K562 (cell line): ENCODE data around the gene SH3GL3. TPM values are rescaled to one million over a fixed set of nuclear protein-coding genes. Genes with fewer than 3 reads are reported as not detected.

Experiments used
- ATAC-seq: fragments of 200-7000 bp; cut with Tn5 transposase; 3 replicates; pipeline ENCODE4 v1.9.1; 2020; ENCODE audit warnings: moderate library complexity
- BruUV-seq: library from RNA; stranded (reverse); fragments of 400-500 nt; replicated peaks from 2 replicates; lab custom pipeline; 2021; lab: Mats Ljungman, UMichigan
- CTCF ChIA-PET: fragments of 300-600 bp; formaldehyde crosslinking; extraction: SDS; loops from one replicate; lab custom pipeline; 2021; ENCODE audit warnings: low intra/inter-chr PET ratio; lab: Yijun Ruan, JAX
- POLR2A ChIA-PET: fragments of 300-600, 350-650 bp; sonication (Branson Sonifier 250); formaldehyde crosslinking; extraction: SDS; loops from one replicate; lab custom pipeline; 2021; ENCODE audit warnings: antibody characterized with exemption, inconsistent platforms; lab: Yijun Ruan, JAX
- DNase-seq, 4 experiments: peaks; one replicate each; pipeline versions ENCODE4 v3.0.0 to v3.0.0-alpha.2; 2011 to 2018; ENCODE audit warnings: low spot score in 3 of 4, mixed read lengths in 3 of 4; ENCODE audit errors: extremely low read depth in 1 of 4
- FAIRE-seq: peaks from 2 replicates; lab custom pipeline; 2011; peaks lifted over from hg19 to GRCh38; lab: Jason Lieb, UNC
- H2AFZ ChIP-seq: 2 replicates; pipeline ENCODE4 v1.6.0; 2011; ENCODE audit warnings: low read depth, low read length, control low read depth, inconsistent platforms
- H3K27ac ChIP-seq: fragments of 200-600 bp; 3 replicates; pipeline ENCODE4 v1.8.0; 2011; ENCODE audit warnings: low read depth, mild to moderate bottlenecking, control low read depth, inconsistent platforms, low read length, moderate library complexity, mixed read lengths; ENCODE audit errors: extremely low read depth
- H3K27me3 ChIP-seq, 2 experiments: fragments of 300-600 bp in 1 of 2; 2 replicates in 1 of 2; 3 replicates in 1 of 2; pipeline versions ENCODE4 v1.6.0 to v1.8.0; 2011; ENCODE audit warnings: inconsistent platforms in 2 of 2, low read length in 2 of 2, mild to moderate bottlenecking in 1 of 2, mixed read lengths in 1 of 2, moderate library complexity in 1 of 2; ENCODE audit not compliant: control insufficient read depth in 2 of 2, insufficient read depth in 2 of 2
- H3K36me3 ChIP-seq: fragments of 300-600 bp; 3 replicates; pipeline ENCODE4 v1.8.0; 2011; ENCODE audit warnings: mild to moderate bottlenecking, low read length, inconsistent platforms; ENCODE audit not compliant: control insufficient read depth, insufficient read depth
- H3K4me1 ChIP-seq, 2 experiments: fragments of 200-600 bp in 1 of 2; replicated peaks in 1 of 2; 2 replicates in 1 of 2; 3 replicates in 1 of 2; pipeline versions ENCODE4 v1.5.1 to v1.8.0; 2011; ENCODE audit warnings: inconsistent platforms in 2 of 2, low read length in 2 of 2, mild to moderate bottlenecking in 1 of 2, mixed read lengths in 1 of 2, moderate library complexity in 1 of 2; ENCODE audit not compliant: control insufficient read depth in 2 of 2, insufficient read depth in 2 of 2
- H3K4me2 ChIP-seq: 2 replicates; pipeline ENCODE4 v1.6.1; 2011; ENCODE audit warnings: low read length, control low read depth, inconsistent platforms, mixed read lengths; ENCODE audit not compliant: insufficient read depth
- H3K4me3 ChIP-seq: fragments of 200-600 bp; sonication (generic), shearing (Covaris generic); 2 replicates; pipeline ENCODE4 v1.5.1; 2016; ENCODE audit warnings: control low read depth, inconsistent platforms
- H3K79me2 ChIP-seq: fragments of 200-600 bp; 3 replicates; pipeline ENCODE4 v1.8.0; 2011; ENCODE audit warnings: low read length, inconsistent platforms; ENCODE audit not compliant: control insufficient read depth, insufficient read depth
- H3K9ac ChIP-seq, 2 experiments: 2 replicates each; pipeline versions ENCODE4 v1.6.0 to v1.6.1; 2011; ENCODE audit warnings: low read depth in 2 of 2, low read length in 2 of 2, control low read depth in 1 of 2, inconsistent platforms in 1 of 2, mild to moderate bottlenecking in 1 of 2, mixed read lengths in 1 of 2; ENCODE audit not compliant: insufficient read depth in 1 of 2
- H3K9me1 ChIP-seq: one replicate; pipeline ENCODE4 v1.6.0; 2011; ENCODE audit warnings: inconsistent platforms, mild to moderate bottlenecking, low read length, moderate library complexity; ENCODE audit not compliant: control insufficient read depth, insufficient read depth
- H3K9me3 ChIP-seq: replicated peaks from 2 replicates; pipeline ENCODE4 v1.5.1; 2011; ENCODE audit warnings: low read depth, low read length, inconsistent platforms; ENCODE audit not compliant: control insufficient read depth, insufficient read depth
- H4K20me1 ChIP-seq: replicated peaks from 2 replicates; pipeline ENCODE4 v1.6.1; 2011; ENCODE audit warnings: low read length, inconsistent platforms, mixed read lengths; ENCODE audit not compliant: control insufficient read depth, insufficient read depth
- CBX8 ChIP-seq: fragments of 200-600 bp; sonication (generic); IDR thresholded peaks from 2 replicates; pipeline ENCODE4 v1.6.1; 2012; ENCODE audit warnings: borderline replicate concordance, mixed run types, low read depth, mild to moderate bottlenecking, moderate library complexity, mixed read lengths, low read length, control low read depth, inconsistent platforms; ENCODE audit not compliant: poor library complexity, severe bottlenecking; ENCODE audit errors: extremely low read depth
- CHD4 ChIP-seq: fragments of 200-600 bp; sonication (generic); IDR thresholded peaks from 3 replicates; pipeline ENCODE4 v1.6.1; 2012; ENCODE audit warnings: low read depth, mild to moderate bottlenecking, mixed read lengths, low read length, inconsistent platforms; ENCODE audit not compliant: insufficient read depth, insufficient replicate concordance, poor library complexity, severe bottlenecking
- FOXK2 ChIP-seq, 2 experiments: fragments of 450-650 bp; IDR thresholded peaks in 1 of 2; conservative IDR thresholded peaks in 1 of 2; 2 replicates each; pipeline ENCODE4 v1.6.1; 2016; ENCODE audit warnings: low read depth in 2 of 2, mild to moderate bottlenecking in 1 of 2
- MAZ ChIP-seq, 2 experiments: fragments of 450-650 bp in 1 of 2; sonication (generic) in 1 of 2; formaldehyde crosslinking; IDR thresholded peaks in 1 of 2; conservative IDR thresholded peaks in 1 of 2; 2 replicates each; pipeline versions ENCODE4 v1.4.0 to v1.5.0; 2020; ENCODE audit warnings: mild to moderate bottlenecking in 1 of 2, missing genetic modification reagents in 1 of 2
- NEUROD1 ChIP-seq: fragments of 150-350 bp; IDR thresholded peaks from 2 replicates; pipeline ENCODE4 v1.6.1; 2014; ENCODE audit warnings: borderline replicate concordance, low read length, low read depth; ENCODE audit not compliant: partially characterized antibody
- NR1H2 ChIP-seq: sonication (generic); formaldehyde crosslinking; IDR thresholded peaks from 2 replicates; pipeline ENCODE4 v1.4.0; 2020; ENCODE audit warnings: mild to moderate bottlenecking, missing genetic modification reagents
- PTTG1 ChIP-seq: fragments of 450-650 bp; IDR thresholded peaks from 2 replicates; pipeline ENCODE4 v1.6.1; 2016; ENCODE audit warnings: low read depth, mild to moderate bottlenecking, missing genetic modification characterization, missing compliant biosample characterization
- RFX7 ChIP-seq: fragments of 250-450 bp; sonication (Bioruptor Pico); IDR thresholded peaks from 2 replicates; pipeline ENCODE4 v1.5.1; 2021; ENCODE audit warnings: mild to moderate bottlenecking
- RUNX1 ChIP-seq: sonication (generic); IDR thresholded peaks from 2 replicates; pipeline ENCODE4 v1.6.1; 2016; ENCODE audit warnings: antibody characterized with exemption, low read depth
- TRIM28 ChIP-seq: fragments of 450-650 bp; IDR thresholded peaks from 2 replicates; pipeline ENCODE4 v1.6.1; 2017
- ZEB2 ChIP-seq: fragments of 450-650 bp; IDR thresholded peaks from 2 replicates; pipeline ENCODE4 v1.6.1; 2016
- WGBS: fragments of 100-300 bp; shearing (Covaris generic); methylation state at CpG from one replicate; pipeline ENCODE4 v1.1.6; 2016; ENCODE audit warnings: low coverage, mixed read lengths; ENCODE audit not compliant: insufficient coverage; ENCODE audit errors: missing lambda C conversion rate; 5-methylcytosine and 5-hydroxymethylcytosine counted together
- in situ Hi-C: fragments of 300-500 bp; cut with MboI; formaldehyde crosslinking; loops from 4 replicates; pipeline ENCODE4 v1.15.0; 2018; ENCODE audit warnings: inconsistent platforms, mixed read lengths
- intact Hi-C: fragments of 100-400 bp; cut with micrococcal nuclease; formaldehyde crosslinking; loops from 2 replicates; pipeline ENCODE4 v1.14.2; 2022
- polyA plus RNA-seq, 8 experiments: library from polyadenylated mRNA; depleted of rRNA in 4 of 8; stranded (reverse) in 5 of 8; unstranded in 3 of 8; fragments of >200 nt; fragmentation: Nextera tagmentation in 2 of 8; fragmentation: Illumina TruSeq in 1 of 8; extraction: Ambion mirVana in 2 of 8; extraction: Trizol in 1 of 8; gene quantifications; 2 replicates each; pipeline versions ENCODE4 v1.2.1 to v1.2.3, GENCODE V29; 2011 to 2014; ENCODE audit warnings: inconsistent platforms in 1 of 8, missing spikeins in 1 of 8
- total RNA-seq, 7 experiments: library from RNA; depleted of rRNA in 6 of 7; stranded (reverse); fragments of >200 nt in 6 of 7; fragmentation: Illumina TruSeq in 2 of 7; extraction: Trizol in 2 of 7; gene quantifications; 2 replicates each; pipeline versions ENCODE4 v1.2.1 to v1.2.3, GENCODE V29; 2011 to 2021; ENCODE audit warnings: low replicate concordance in 1 of 7
- TF ChIP-seq, protein P1 (sequence below): fragments of 450-650 bp; IDR thresholded peaks from 2 replicates; pipeline ENCODE4 v1.6.1; 2016; ENCODE audit warnings: mild to moderate bottlenecking, moderate library complexity

SH3GL3 gene
- total and polyA plus RNA-seq, 9 of the 15 experiments (the other 6 are each of a cell fraction or from before 2014, with no cell fraction given), result 3.9 to 16.0 (median 9.7) TPM

DNA sequence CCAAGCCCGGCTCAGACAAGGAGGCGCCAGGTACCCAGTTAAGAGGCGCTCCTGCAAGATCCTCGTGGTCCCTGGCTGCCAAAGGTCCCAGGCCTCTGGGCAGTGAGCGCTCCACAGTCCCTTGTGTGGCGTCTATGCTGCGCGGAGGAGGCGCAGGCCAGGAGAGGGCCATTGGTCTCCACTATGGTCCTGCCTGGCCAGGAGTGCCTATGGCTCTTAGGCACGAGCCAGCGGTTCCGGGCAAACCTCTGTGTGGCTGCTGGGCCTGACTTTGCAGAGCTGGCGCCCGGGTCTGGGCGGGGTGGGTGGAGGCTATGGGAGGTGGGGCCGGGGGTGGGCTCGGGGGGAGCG, 206.1 kb downstream of the SH3GL3 start:
- CTCF ChIA-PET, result no interaction called here
- peak in 1 of 4 experiments; percentile 4 for DNase-seq
- H2AFZ ChIP-seq, result no peak overlapping the region
- no peaks in the 10 kb centered on the region for H3K36me3 ChIP-seq
- H3K9me3 ChIP-seq, result no peaks in the 10 kb centered on the region
- H3K4me1 ChIP-seq, result no peaks in the 10 kb centered on the region
- peaks cover 3 to 36% of the 10 kb centered on the region in 2 experiments; a peak in 3 of 5 replicates for H3K27me3 ChIP-seq
- H4K20me1 ChIP-seq, result no peaks in the 10 kb centered on the region
- H3K4me3 ChIP-seq, result no peak overlapping the region
- no peak for FAIRE-seq
- in situ Hi-C loops, result no loop called here
- no peaks in the 10 kb centered on the region for H3K9me1 ChIP-seq
- no peak overlapping the region for H3K9ac ChIP-seq
- POLR2A ChIA-PET, result interaction anchor here (0.6 kb wide), 1 partner anchor 10 kb away, joined by 3 read pairs; no protein-coding TSS in a partner anchor
- ATAC-seq, result no peak
- WGBS, result 9% methylated on average over 14 of the region's 18 CpGs
- no peak overlapping the region for H3K4me2 ChIP-seq
- H3K27ac ChIP-seq, result no peak overlapping the region
- no TSS peak for BruUV-seq
- intact Hi-C loops, result no loop called here
- no peaks in the 10 kb centered on the region for H3K79me2 ChIP-seq
- no peak for TF ChIP-seq FOXK2 (conservative IDR thresholded peaks at IDR 0.05 in 1 of 2, IDR thresholded peaks at IDR 0.05 in 1 of 2; ENCODE audit: low read depth in 2 of 2)
- TF ChIP-seq CBX8, result no peak
- no peak for TF ChIP-seq ZEB2
- TF ChIP-seq NEUROD1, result no peak
- TF ChIP-seq NR1H2 (CRISPR knock-in tag), result no peak
- TF ChIP-seq, protein P1, sequence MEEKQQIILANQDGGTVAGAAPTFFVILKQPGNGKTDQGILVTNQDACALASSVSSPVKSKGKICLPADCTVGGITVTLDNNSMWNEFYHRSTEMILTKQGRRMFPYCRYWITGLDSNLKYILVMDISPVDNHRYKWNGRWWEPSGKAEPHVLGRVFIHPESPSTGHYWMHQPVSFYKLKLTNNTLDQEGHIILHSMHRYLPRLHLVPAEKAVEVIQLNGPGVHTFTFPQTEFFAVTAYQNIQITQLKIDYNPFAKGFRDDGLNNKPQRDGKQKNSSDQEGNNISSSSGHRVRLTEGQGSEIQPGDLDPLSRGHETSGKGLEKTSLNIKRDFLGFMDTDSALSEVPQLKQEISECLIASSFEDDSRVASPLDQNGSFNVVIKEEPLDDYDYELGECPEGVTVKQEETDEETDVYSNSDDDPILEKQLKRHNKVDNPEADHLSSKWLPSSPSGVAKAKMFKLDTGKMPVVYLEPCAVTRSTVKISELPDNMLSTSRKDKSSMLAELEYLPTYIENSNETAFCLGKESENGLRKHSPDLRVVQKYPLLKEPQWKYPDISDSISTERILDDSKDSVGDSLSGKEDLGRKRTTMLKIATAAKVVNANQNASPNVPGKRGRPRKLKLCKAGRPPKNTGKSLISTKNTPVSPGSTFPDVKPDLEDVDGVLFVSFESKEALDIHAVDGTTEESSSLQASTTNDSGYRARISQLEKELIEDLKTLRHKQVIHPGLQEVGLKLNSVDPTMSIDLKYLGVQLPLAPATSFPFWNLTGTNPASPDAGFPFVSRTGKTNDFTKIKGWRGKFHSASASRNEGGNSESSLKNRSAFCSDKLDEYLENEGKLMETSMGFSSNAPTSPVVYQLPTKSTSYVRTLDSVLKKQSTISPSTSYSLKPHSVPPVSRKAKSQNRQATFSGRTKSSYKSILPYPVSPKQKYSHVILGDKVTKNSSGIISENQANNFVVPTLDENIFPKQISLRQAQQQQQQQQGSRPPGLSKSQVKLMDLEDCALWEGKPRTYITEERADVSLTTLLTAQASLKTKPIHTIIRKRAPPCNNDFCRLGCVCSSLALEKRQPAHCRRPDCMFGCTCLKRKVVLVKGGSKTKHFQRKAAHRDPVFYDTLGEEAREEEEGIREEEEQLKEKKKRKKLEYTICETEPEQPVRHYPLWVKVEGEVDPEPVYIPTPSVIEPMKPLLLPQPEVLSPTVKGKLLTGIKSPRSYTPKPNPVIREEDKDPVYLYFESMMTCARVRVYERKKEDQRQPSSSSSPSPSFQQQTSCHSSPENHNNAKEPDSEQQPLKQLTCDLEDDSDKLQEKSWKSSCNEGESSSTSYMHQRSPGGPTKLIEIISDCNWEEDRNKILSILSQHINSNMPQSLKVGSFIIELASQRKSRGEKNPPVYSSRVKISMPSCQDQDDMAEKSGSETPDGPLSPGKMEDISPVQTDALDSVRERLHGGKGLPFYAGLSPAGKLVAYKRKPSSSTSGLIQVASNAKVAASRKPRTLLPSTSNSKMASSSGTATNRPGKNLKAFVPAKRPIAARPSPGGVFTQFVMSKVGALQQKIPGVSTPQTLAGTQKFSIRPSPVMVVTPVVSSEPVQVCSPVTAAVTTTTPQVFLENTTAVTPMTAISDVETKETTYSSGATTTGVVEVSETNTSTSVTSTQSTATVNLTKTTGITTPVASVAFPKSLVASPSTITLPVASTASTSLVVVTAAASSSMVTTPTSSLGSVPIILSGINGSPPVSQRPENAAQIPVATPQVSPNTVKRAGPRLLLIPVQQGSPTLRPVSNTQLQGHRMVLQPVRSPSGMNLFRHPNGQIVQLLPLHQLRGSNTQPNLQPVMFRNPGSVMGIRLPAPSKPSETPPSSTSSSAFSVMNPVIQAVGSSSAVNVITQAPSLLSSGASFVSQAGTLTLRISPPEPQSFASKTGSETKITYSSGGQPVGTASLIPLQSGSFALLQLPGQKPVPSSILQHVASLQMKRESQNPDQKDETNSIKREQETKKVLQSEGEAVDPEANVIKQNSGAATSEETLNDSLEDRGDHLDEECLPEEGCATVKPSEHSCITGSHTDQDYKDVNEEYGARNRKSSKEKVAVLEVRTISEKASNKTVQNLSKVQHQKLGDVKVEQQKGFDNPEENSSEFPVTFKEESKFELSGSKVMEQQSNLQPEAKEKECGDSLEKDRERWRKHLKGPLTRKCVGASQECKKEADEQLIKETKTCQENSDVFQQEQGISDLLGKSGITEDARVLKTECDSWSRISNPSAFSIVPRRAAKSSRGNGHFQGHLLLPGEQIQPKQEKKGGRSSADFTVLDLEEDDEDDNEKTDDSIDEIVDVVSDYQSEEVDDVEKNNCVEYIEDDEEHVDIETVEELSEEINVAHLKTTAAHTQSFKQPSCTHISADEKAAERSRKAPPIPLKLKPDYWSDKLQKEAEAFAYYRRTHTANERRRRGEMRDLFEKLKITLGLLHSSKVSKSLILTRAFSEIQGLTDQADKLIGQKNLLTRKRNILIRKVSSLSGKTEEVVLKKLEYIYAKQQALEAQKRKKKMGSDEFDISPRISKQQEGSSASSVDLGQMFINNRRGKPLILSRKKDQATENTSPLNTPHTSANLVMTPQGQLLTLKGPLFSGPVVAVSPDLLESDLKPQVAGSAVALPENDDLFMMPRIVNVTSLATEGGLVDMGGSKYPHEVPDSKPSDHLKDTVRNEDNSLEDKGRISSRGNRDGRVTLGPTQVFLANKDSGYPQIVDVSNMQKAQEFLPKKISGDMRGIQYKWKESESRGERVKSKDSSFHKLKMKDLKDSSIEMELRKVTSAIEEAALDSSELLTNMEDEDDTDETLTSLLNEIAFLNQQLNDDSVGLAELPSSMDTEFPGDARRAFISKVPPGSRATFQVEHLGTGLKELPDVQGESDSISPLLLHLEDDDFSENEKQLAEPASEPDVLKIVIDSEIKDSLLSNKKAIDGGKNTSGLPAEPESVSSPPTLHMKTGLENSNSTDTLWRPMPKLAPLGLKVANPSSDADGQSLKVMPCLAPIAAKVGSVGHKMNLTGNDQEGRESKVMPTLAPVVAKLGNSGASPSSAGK, result no peak
- no peak for TF ChIP-seq RFX7 (CRISPR knock-in tag)
- no peak for TF ChIP-seq PTTG1 (tag)
- no peak for TF ChIP-seq CHD4
- TF ChIP-seq TRIM28, result no peak
- TF ChIP-seq RUNX1, result no peak
- TF ChIP-seq MAZ (CRISPR knock-in tag; conservative IDR thresholded peaks at IDR 0.05 in 1 of 2, IDR thresholded peaks at IDR 0.05 in 1 of 2), result no peak
